IMR-90 (cell line): ENCODE results near the gene FTCDNL1. TPM values are rescaled to one million over a fixed set of nuclear protein-coding genes. Genes with fewer than 3 reads are reported as not detected.

Experiments used
- ATAC-seq: fragments of 200-7000 bp; cut with Tn5 transposase; 2 replicates; pipeline ENCODE4 v1.9.1; 2020; ENCODE audit warnings: low read depth, mild to moderate bottlenecking, moderate library complexity
- BruUV-seq: library from RNA; stranded (reverse); fragments of 400-500 nt; replicated peaks from 2 replicates; lab custom pipeline; 2021; lab: Mats Ljungman, UMichigan
- CTCF ChIA-PET: fragments of 300-600 bp; formaldehyde crosslinking; extraction: SDS; loops from one replicate; lab custom pipeline; 2021; ENCODE audit warnings: antibody characterized with exemption; lab: Yijun Ruan, JAX
- POLR2A ChIA-PET: fragments of 300-600 bp; sonication (Branson Sonifier 250); formaldehyde crosslinking; loops from one replicate; lab custom pipeline; 2022; ENCODE audit warnings: antibody characterized with exemption; ENCODE audit not compliant: unreplicated experiment; lab: Charles Lee
- DNase-seq: peaks from one replicate; pipeline ENCODE4 v3.0.0; 2013
- H2AFZ ChIP-seq: replicated peaks from 2 replicates; pipeline ENCODE3; 2013; ENCODE audit warnings: low read length, mild to moderate bottlenecking; ENCODE audit not compliant: poor library complexity
- H2AK5ac ChIP-seq: 2 replicates; pipeline ENCODE4 v1.6.1; 2013; ENCODE audit warnings: low read depth, low read length, inconsistent platforms
- H2AK9ac ChIP-seq: replicated peaks from 2 replicates; pipeline ENCODE3; 2013; ENCODE audit warnings: mild to moderate bottlenecking, low read depth, low read length, moderate library complexity; ENCODE audit not compliant: poor library complexity
- H2BK120ac ChIP-seq: 2 replicates; pipeline ENCODE4 v1.6.1; 2013; ENCODE audit warnings: low read depth, low read length, inconsistent platforms
- H2BK15ac ChIP-seq: 3 replicates; pipeline ENCODE4 v1.6.1; 2013; ENCODE audit warnings: low read depth, low read length, inconsistent platforms
- H2BK20ac ChIP-seq: 2 replicates; pipeline ENCODE4 v1.6.1; 2013; ENCODE audit warnings: low read depth, mild to moderate bottlenecking, inconsistent platforms, low read length, moderate library complexity
- H2BK5ac ChIP-seq: 2 replicates; pipeline ENCODE4 v1.6.1; 2013; ENCODE audit warnings: mild to moderate bottlenecking, low read depth, low read length, inconsistent platforms; ENCODE audit not compliant: poor library complexity, severe bottlenecking
- H3K14ac ChIP-seq: replicated peaks from 2 replicates; pipeline ENCODE4 v1.6.1; 2013; ENCODE audit warnings: low read depth, low read length, inconsistent platforms
- H3K18ac ChIP-seq: 2 replicates; pipeline ENCODE4 v1.6.1; 2013; ENCODE audit warnings: low read depth, low read length, control low read depth
- H3K23ac ChIP-seq: 2 replicates; pipeline ENCODE4 v1.6.1; 2013; ENCODE audit warnings: low read depth, low read length, inconsistent platforms
- H3K27ac ChIP-seq: 2 replicates; pipeline ENCODE4 v1.5.1; 2013; ENCODE audit warnings: mild to moderate bottlenecking, control low read depth, low read length; ENCODE audit not compliant: insufficient read depth
- H3K27me3 ChIP-seq: 2 replicates; pipeline ENCODE4 v1.6.1; 2013; ENCODE audit warnings: low read length; ENCODE audit not compliant: control insufficient read depth, insufficient read depth
- H3K36me3 ChIP-seq: 2 replicates; pipeline ENCODE4 v1.6.1; 2013; ENCODE audit warnings: low read length, mixed read lengths; ENCODE audit not compliant: control insufficient read depth, insufficient read depth
- H3K4ac ChIP-seq: 2 replicates; pipeline ENCODE4 v1.6.1; 2013; ENCODE audit warnings: low read depth, low read length, inconsistent platforms
- H3K4me1 ChIP-seq: 2 replicates; pipeline ENCODE4 v1.6.1; 2013; ENCODE audit warnings: low read length, mixed read lengths; ENCODE audit not compliant: control insufficient read depth, insufficient read depth
- H3K4me2 ChIP-seq: 2 replicates; pipeline ENCODE4 v1.6.1; 2013; ENCODE audit warnings: low read depth, mild to moderate bottlenecking, control low read depth, low read length, moderate library complexity
- H3K4me3 ChIP-seq: 2 replicates; pipeline ENCODE4 v1.5.1; 2013; ENCODE audit warnings: low read depth, mild to moderate bottlenecking, control low read depth, low read length, moderate library complexity; ENCODE audit not compliant: insufficient read depth
- H3K56ac ChIP-seq: 2 replicates; pipeline ENCODE4 v1.6.1; 2013; ENCODE audit warnings: low read length, inconsistent platforms; ENCODE audit not compliant: insufficient read depth; ENCODE audit errors: extremely low read depth
- H3K79me1 ChIP-seq, 2 experiments: 2 replicates each; pipeline ENCODE4 v1.6.1; 2013; ENCODE audit warnings: low read length in 2 of 2, inconsistent platforms in 1 of 2, low read depth in 1 of 2
- H3K9ac ChIP-seq: 2 replicates; pipeline ENCODE4 v1.6.1; 2013; ENCODE audit warnings: low read depth, low read length, control low read depth
- H3K9me1 ChIP-seq: 2 replicates; pipeline ENCODE4 v1.6.1; 2013; ENCODE audit warnings: low read length, inconsistent platforms; ENCODE audit not compliant: insufficient read depth
- H3K9me3 ChIP-seq: 2 replicates; pipeline ENCODE4 v1.6.1; 2013; ENCODE audit warnings: low read length; ENCODE audit not compliant: control insufficient read depth, insufficient read depth
- H4K20me1 ChIP-seq: 2 replicates; pipeline ENCODE4 v1.6.1; 2013; ENCODE audit warnings: low read length, inconsistent platforms; ENCODE audit not compliant: insufficient read depth
- H4K5ac ChIP-seq: 2 replicates; pipeline ENCODE4 v1.6.1; 2013; ENCODE audit warnings: mild to moderate bottlenecking, low read depth, low read length, control low read depth
- H4K8ac ChIP-seq, 2 experiments: 2 replicates each; pipeline ENCODE4 v1.6.1; 2013; ENCODE audit warnings: low read depth in 2 of 2, low read length in 2 of 2, control low read depth in 1 of 2, inconsistent platforms in 1 of 2
- H4K91ac ChIP-seq: 2 replicates; pipeline ENCODE4 v1.6.1; 2013; ENCODE audit warnings: low read depth, low read length, inconsistent platforms; ENCODE audit not compliant: insufficient read depth
- BHLHE40 ChIP-seq: fragments of 150-350 bp; IDR thresholded peaks from 2 replicates; pipeline ENCODE4 v1.6.1; 2016; ENCODE audit warnings: mild to moderate bottlenecking, low read depth, low read length
- CEBPB ChIP-seq: IDR thresholded peaks from 2 replicates; pipeline ENCODE4 v1.6.1; 2012; ENCODE audit warnings: low read depth, low read length, improper control_type of control experiment
- CHD1 ChIP-seq: IDR thresholded peaks from 2 replicates; pipeline ENCODE4 v1.6.1; 2012; ENCODE audit warnings: low read depth, low read length, improper control_type of control experiment
- FOS ChIP-seq: fragments of 150-350 bp; IDR thresholded peaks from 2 replicates; pipeline ENCODE4 v1.6.1; 2016; ENCODE audit warnings: low read depth, low read length
- MAFK ChIP-seq: IDR thresholded peaks from 2 replicates; pipeline ENCODE4 v1.6.1; 2012; ENCODE audit warnings: low read depth, low read length, improper control_type of control experiment
- MAZ ChIP-seq: IDR thresholded peaks from 2 replicates; pipeline ENCODE4 v1.6.1; 2012; ENCODE audit warnings: low read depth, mild to moderate bottlenecking, low read length, improper control_type of control experiment, moderate library complexity, borderline replicate concordance
- MXI1 ChIP-seq: IDR thresholded peaks from 2 replicates; pipeline ENCODE4 v1.6.1; 2012; ENCODE audit warnings: low read depth, mild to moderate bottlenecking, low read length, moderate library complexity, borderline replicate concordance
- NFE2L2 ChIP-seq: fragments of 150-350 bp; IDR thresholded peaks from 2 replicates; pipeline ENCODE4 v1.6.1; 2016; ENCODE audit warnings: low read depth, mild to moderate bottlenecking, low read length
- POLR2A ChIP-seq: IDR thresholded peaks from 2 replicates; pipeline ENCODE4 v1.6.1; 2012; ENCODE audit warnings: mild to moderate bottlenecking, low read depth, low read length
- RAD21 ChIP-seq: IDR thresholded peaks from 2 replicates; pipeline ENCODE4 v1.6.1; 2012; ENCODE audit warnings: low read length, improper control_type of control experiment
- RCOR1 ChIP-seq: IDR thresholded peaks from 2 replicates; pipeline ENCODE4 v1.6.1; 2012; ENCODE audit warnings: mild to moderate bottlenecking, low read length, improper control_type of control experiment; ENCODE audit not compliant: insufficient replicate concordance
- RFX5 ChIP-seq: IDR thresholded peaks from 2 replicates; pipeline ENCODE4 v1.8.0; 2012; ENCODE audit warnings: low read depth, mild to moderate bottlenecking, low read length, moderate library complexity
- SMC3 ChIP-seq: fragments of 150-350 bp; IDR thresholded peaks from 2 replicates; pipeline ENCODE4 v1.6.1; 2016; ENCODE audit warnings: low read depth, mild to moderate bottlenecking, antibody characterized with exemption, low read length, moderate library complexity
- WGBS, 2 experiments: methylation state at CpG; one replicate each; pipeline versions ENCODE4 v1.1.5 to v1.1.7; 2013; ENCODE audit warnings: missing lambda C conversion rate in 2 of 2; ENCODE audit not compliant: insufficient read length in 1 of 2; ENCODE audit errors: extremely low coverage in 2 of 2; 5-methylcytosine and 5-hydroxymethylcytosine counted together
- dilution Hi-C: fragments of 300-500 bp; cut with HindIII; formaldehyde crosslinking; loops from one replicate; pipeline ENCODE4 v1.14.3; 2018; ENCODE audit warnings: low sequenced_read_pairs; ENCODE audit not compliant: unreplicated experiment
- in situ Hi-C: fragments of 300-500 bp; cut with MboI; formaldehyde crosslinking; loops from 3 replicates; pipeline ENCODE4 v1.14.3; 2019; ENCODE audit warnings: low sequenced_read_pairs, inconsistent platforms, mixed read lengths
- intact Hi-C: fragments of 100-400 bp; cut with micrococcal nuclease; formaldehyde crosslinking; loops from 2 replicates; pipeline ENCODE4 v1.10.0; 2022
- polyA plus RNA-seq, 3 experiments: library from polyadenylated mRNA; depleted of rRNA; stranded (reverse); fragments of >200 nt; gene quantifications; 2 replicates each; pipeline ENCODE4 v1.2.3, GENCODE V29; 2012; ENCODE audit warnings: low replicate concordance in 1 of 3
- total RNA-seq: library from RNA; depleted of rRNA; stranded (reverse); fragments of >200 nt; gene quantifications from 2 replicates; pipeline ENCODE4 v1.2.3, GENCODE V29; 2012
- TF ChIP-seq, protein P1 (sequence below): fragments of 150-350 bp; IDR thresholded peaks from 2 replicates; pipeline ENCODE4 v1.6.1; 2017; ENCODE audit warnings: mild to moderate bottlenecking, antibody characterized with exemption, low read length, low read depth
- TF ChIP-seq, protein P2 (sequence below): conservative IDR thresholded peaks from 2 replicates; pipeline ENCODE4 v1.5.1; 2012; ENCODE audit warnings: mild to moderate bottlenecking, low read depth, low read length, improper control_type of control experiment
- TF ChIP-seq, protein P3 (sequence below): fragments of 150-350 bp; IDR thresholded peaks from 2 replicates; pipeline ENCODE4 v1.6.1; 2016; ENCODE audit warnings: low read depth, mild to moderate bottlenecking, low read length, moderate library complexity, borderline replicate concordance

Gene FTCDNL1
- total and polyA plus RNA-seq, 2 of the 4 experiments (the other 2 are of a cell fraction), result 0.18 to 0.21 TPM

DNA sequence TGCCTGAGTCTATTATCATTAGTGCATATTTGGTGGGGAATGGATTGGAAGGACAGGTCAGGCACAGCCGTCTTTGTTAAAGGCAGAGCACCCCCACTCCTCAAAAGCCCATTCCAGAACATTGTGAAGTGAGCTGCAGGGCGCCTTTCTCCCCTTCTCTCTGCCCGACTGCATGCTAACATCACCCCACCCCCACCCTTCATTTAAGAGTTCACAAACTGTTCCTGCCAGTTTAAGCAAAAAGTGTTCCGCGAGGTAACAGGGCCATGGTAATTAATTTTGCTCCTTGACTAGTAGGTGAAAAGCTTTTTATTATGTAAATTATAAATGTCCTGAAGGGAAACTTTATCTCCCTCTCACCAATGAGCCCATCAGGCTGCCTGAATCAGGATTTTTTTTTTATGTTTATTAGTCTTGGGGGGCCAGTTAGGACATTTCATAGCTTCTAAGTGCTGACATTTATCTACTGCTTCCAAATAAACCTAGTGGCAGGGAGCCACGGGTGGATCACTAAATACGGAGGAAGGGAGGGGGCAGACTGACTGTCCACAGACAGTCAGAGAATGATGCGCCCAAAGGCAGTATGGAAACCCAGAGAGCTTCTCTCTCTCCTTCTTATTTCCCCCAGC, 99.4 kb downstream of the FTCDNL1 start:
- Histone ChIP-seq H3K56ac (no peak overlapping the region), H2BK15ac (no peak overlapping the region), H2BK20ac (no peak overlapping the region), H3K27ac (no peak overlapping the region), H4K91ac (no peak overlapping the region), H3K4me1 (no peaks in the 10 kb centered on the region), H2AK9ac (no peak overlapping the region), H3K9me1 (no peaks in the 10 kb centered on the region), H3K9ac (no peak overlapping the region), H2BK5ac (no peak overlapping the region), H4K8ac (no peak overlapping the region), H2AK5ac (no peak overlapping the region), H3K23ac (no peak overlapping the region), H3K9me3 (no peaks in the 10 kb centered on the region), H3K14ac (no peak overlapping the region), H4K5ac (no peak overlapping the region), H3K18ac (no peak overlapping the region), H3K4me2 (no peak overlapping the region), H2AFZ (no peak overlapping the region), H3K79me1 (no peaks in the 10 kb centered on the region), H3K4me3 (no peak overlapping the region), H3K27me3 (peaks cover 10% of the 10 kb centered on the region; the same call in 1 of the 2 replicates), H2BK120ac (no peak overlapping the region), H3K36me3 (no peaks in the 10 kb centered on the region), H4K20me1 (no peaks in the 10 kb centered on the region), H3K4ac (no peak overlapping the region)
- DNase-seq (no peak), ATAC-seq (no peak)
- intact Hi-C loops (no loop called here), in situ Hi-C loops (no loop called here), dilution Hi-C loops (no loop called here)
- no CpG with 5 or more reads among the region's 8 CpGs for WGBS, 2 experiments
- ChIA-PET CTCF (no interaction called here), POLR2A (no interaction called here)
- BruUV-seq, result no TSS peak
- TF ChIP-seq RCOR1 (no peak), RFX5 (no peak), SMC3 (no peak), CHD1 (no peak), MAZ (no peak), NFE2L2 (no peak), POLR2A (no peak), BHLHE40 (no peak), FOS (no peak), MXI1 (no peak), RAD21 (no peak), MAFK (no peak), CEBPB (no peak)
- TF ChIP-seq, protein P1, sequence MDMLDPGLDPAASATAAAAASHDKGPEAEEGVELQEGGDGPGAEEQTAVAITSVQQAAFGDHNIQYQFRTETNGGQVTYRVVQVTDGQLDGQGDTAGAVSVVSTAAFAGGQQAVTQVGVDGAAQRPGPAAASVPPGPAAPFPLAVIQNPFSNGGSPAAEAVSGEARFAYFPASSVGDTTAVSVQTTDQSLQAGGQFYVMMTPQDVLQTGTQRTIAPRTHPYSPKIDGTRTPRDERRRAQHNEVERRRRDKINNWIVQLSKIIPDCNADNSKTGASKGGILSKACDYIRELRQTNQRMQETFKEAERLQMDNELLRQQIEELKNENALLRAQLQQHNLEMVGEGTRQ, result no peak
- TF ChIP-seq, protein P2, sequence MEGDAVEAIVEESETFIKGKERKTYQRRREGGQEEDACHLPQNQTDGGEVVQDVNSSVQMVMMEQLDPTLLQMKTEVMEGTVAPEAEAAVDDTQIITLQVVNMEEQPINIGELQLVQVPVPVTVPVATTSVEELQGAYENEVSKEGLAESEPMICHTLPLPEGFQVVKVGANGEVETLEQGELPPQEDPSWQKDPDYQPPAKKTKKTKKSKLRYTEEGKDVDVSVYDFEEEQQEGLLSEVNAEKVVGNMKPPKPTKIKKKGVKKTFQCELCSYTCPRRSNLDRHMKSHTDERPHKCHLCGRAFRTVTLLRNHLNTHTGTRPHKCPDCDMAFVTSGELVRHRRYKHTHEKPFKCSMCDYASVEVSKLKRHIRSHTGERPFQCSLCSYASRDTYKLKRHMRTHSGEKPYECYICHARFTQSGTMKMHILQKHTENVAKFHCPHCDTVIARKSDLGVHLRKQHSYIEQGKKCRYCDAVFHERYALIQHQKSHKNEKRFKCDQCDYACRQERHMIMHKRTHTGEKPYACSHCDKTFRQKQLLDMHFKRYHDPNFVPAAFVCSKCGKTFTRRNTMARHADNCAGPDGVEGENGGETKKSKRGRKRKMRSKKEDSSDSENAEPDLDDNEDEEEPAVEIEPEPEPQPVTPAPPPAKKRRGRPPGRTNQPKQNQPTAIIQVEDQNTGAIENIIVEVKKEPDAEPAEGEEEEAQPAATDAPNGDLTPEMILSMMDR, result no peak
- TF ChIP-seq, protein P3, sequence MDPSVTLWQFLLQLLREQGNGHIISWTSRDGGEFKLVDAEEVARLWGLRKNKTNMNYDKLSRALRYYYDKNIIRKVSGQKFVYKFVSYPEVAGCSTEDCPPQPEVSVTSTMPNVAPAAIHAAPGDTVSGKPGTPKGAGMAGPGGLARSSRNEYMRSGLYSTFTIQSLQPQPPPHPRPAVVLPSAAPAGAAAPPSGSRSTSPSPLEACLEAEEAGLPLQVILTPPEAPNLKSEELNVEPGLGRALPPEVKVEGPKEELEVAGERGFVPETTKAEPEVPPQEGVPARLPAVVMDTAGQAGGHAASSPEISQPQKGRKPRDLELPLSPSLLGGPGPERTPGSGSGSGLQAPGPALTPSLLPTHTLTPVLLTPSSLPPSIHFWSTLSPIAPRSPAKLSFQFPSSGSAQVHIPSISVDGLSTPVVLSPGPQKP, result no peak
